HepG2 (cell line): ENCODE measurements around the gene SWI5. TPM values are rescaled to one million over a fixed set of nuclear protein-coding genes. Genes with fewer than 3 reads are reported as not detected.

ENCODE experiments used
- ATRX ChIP-seq: sonication (generic); formaldehyde crosslinking; IDR thresholded peaks from 2 replicates; pipeline ENCODE4 v1.4.0; 2020; ENCODE audit warnings: missing genetic modification reagents, borderline replicate concordance
- BCL6 ChIP-seq: IDR thresholded peaks from 2 replicates; pipeline ENCODE4 v1.6.1; 2016; ENCODE audit warnings: missing genetic modification reagents, missing compliant biosample characterization
- DNMT3B ChIP-seq: conservative IDR thresholded peaks from 2 replicates; pipeline ENCODE4 v1.6.1; 2016; ENCODE audit warnings: missing biosample characterization, control low read depth
- FOSL1 ChIP-seq: sonication (generic); formaldehyde crosslinking; IDR thresholded peaks from 2 replicates; pipeline ENCODE4 v1.9.0; 2021; ENCODE audit warnings: missing genetic modification reagents, borderline replicate concordance
- FOXO1 ChIP-seq: sonication (generic); formaldehyde crosslinking; IDR thresholded peaks from 2 replicates; pipeline ENCODE4 v1.4.0; 2020; ENCODE audit warnings: missing genetic modification reagents
- GATAD2A ChIP-seq: IDR thresholded peaks from 2 replicates; pipeline ENCODE4 v1.6.1; 2016
- KDM2A ChIP-seq: sonication (generic); formaldehyde crosslinking; IDR thresholded peaks from 2 replicates; pipeline ENCODE4 v1.4.0; 2020; ENCODE audit warnings: low read depth, missing genetic modification reagents, borderline replicate concordance
- KDM5B ChIP-seq: sonication (generic); formaldehyde crosslinking; IDR thresholded peaks from 2 replicates; pipeline ENCODE4 v1.4.0; 2020; ENCODE audit warnings: missing genetic modification reagents, mild to moderate bottlenecking, borderline replicate concordance
- MYPOP ChIP-seq: sonication (generic); formaldehyde crosslinking; IDR thresholded peaks from 2 replicates; pipeline ENCODE4 v1.8.1; 2023; ENCODE audit warnings: mild to moderate bottlenecking, moderate library complexity, missing genetic modification reagents
- NCOA1 ChIP-seq: sonication (generic); formaldehyde crosslinking; IDR thresholded peaks from 2 replicates; pipeline ENCODE4 v1.9.0; 2021; ENCODE audit warnings: missing genetic modification reagents
- NFIB ChIP-seq: sonication (generic); formaldehyde crosslinking; IDR thresholded peaks from 2 replicates; pipeline ENCODE4 v1.9.0; 2021; ENCODE audit warnings: missing genetic modification reagents, mild to moderate bottlenecking, borderline replicate concordance
- ZFAT ChIP-seq: sonication (generic); formaldehyde crosslinking; conservative IDR thresholded peaks from 2 replicates; pipeline ENCODE4 v1.8.1; 2023; ENCODE audit warnings: missing genetic modification reagents, inconsistent platforms
- ZMYM2 ChIP-seq: sonication (generic); formaldehyde crosslinking; IDR thresholded peaks from 2 replicates; pipeline ENCODE4 v1.8.0; 2022; ENCODE audit warnings: mild to moderate bottlenecking, missing genetic modification reagents
- ZNF20 ChIP-seq: sonication (generic); formaldehyde crosslinking; IDR thresholded peaks from 2 replicates; pipeline ENCODE4 v1.4.0; 2020; ENCODE audit warnings: mild to moderate bottlenecking, moderate library complexity, missing genetic modification reagents
- ZNF563 ChIP-seq: sonication (generic); formaldehyde crosslinking; IDR thresholded peaks from 2 replicates; pipeline ENCODE4 v1.8.0; 2022; ENCODE audit warnings: mild to moderate bottlenecking, moderate library complexity, missing genetic modification reagents
- ZNF7 ChIP-seq: IDR thresholded peaks from 2 replicates; pipeline ENCODE4 v1.6.1; 2016; ENCODE audit warnings: missing biosample characterization, missing genetic modification reagents
- ZNF768 ChIP-seq: sonication (generic); formaldehyde crosslinking; IDR thresholded peaks from 2 replicates; pipeline ENCODE4 v1.4.0; 2020; ENCODE audit warnings: missing genetic modification reagents
- polyA plus RNA-seq, 8 experiments: library from polyadenylated mRNA; depleted of rRNA in 3 of 8; stranded (reverse) in 7 of 8; unstranded in 1 of 8; fragments of >200 nt; fragmentation: Illumina TruSeq in 4 of 8; extraction: Trizol in 4 of 8; gene quantifications; 2 replicates each; pipeline versions ENCODE4 v1.2.1 to v1.2.3, GENCODE V29; 2011 to 2016; ENCODE audit warnings: low read depth in 4 of 8, missing spikeins in 1 of 8, mixed read lengths in 1 of 8; ENCODE audit not compliant: insufficient read depth in 1 of 8
- total RNA-seq, 5 experiments: library from RNA; depleted of rRNA; stranded (reverse); fragments of >200 nt; fragmentation: Illumina TruSeq; extraction: Trizol; gene quantifications; 2 replicates each; pipeline ENCODE4 v1.2.3, GENCODE V29; 2016; ENCODE audit warnings: low read depth in 1 of 5
- TF ChIP-seq, protein P1 (sequence below): sonication (generic); formaldehyde crosslinking; IDR thresholded peaks from 2 replicates; pipeline ENCODE4 v1.4.0; 2020; ENCODE audit warnings: missing genetic modification reagents, borderline replicate concordance
- TF ChIP-seq, protein P2 (sequence below): sonication (generic); formaldehyde crosslinking; IDR thresholded peaks from 2 replicates; pipeline ENCODE4 v1.8.1; 2023; ENCODE audit warnings: mild to moderate bottlenecking, inconsistent platforms, moderate library complexity, missing genetic modification reagents, borderline replicate concordance
- TF ChIP-seq, protein P3 (sequence below): sonication (generic); formaldehyde crosslinking; IDR thresholded peaks from 2 replicates; pipeline ENCODE4 v1.9.0; 2021; ENCODE audit warnings: missing genetic modification reagents, mild to moderate bottlenecking, borderline replicate concordance
- TF ChIP-seq, protein P4 (sequence below): sonication (generic); formaldehyde crosslinking; conservative IDR thresholded peaks from 2 replicates; pipeline ENCODE4 v1.5.0; 2020; ENCODE audit warnings: missing genetic modification reagents

Gene SWI5
- total and polyA plus RNA-seq, 2 of the 13 experiments (the other 11 are each of a cell fraction or from before 2014, with no cell fraction given), result 39.2 to 41.0 TPM

DNA sequence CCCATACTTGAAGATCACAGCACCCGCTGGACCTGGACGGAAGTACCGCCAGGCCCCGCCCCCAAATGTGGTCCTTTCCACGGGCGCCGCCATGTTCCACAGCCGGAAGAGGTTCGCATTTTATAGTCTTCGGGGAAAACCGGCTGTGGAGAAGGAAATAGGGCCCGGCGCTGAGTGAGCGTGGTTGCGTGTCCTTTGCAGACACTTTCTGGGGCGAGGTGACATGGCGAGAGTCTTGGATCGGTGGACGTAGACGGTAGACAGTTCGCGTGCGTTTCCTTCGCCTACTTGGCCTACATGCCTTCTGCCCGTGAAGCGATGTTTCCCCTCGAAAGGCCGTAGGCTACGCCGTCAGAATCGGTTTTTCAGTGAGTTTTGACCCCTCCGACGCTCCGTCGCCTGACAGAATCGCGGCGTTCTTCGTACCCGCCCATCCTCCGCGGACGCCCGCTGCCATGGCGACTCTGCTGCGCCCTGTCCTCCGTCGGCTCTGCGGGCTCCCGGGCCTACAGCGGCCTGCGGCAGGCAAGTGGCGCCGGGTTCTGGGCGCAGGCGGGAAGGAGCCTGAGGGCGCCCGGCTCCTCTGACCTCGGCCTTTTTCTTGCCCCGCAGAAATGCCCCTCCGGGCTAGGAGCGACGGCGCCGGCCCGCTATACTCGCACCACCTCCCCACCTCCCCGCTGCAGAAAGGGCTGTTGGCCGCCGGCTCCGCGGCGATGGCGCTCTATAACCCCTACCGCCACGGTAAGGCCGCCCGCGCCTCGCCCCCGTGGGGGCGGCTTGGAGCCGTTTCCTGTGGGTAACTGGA lies 46.5 kb downstream of the SWI5 start, which contains the start of the genes COQ4 and TRUB2 (continued):
- TF ChIP-seq, protein P1, sequence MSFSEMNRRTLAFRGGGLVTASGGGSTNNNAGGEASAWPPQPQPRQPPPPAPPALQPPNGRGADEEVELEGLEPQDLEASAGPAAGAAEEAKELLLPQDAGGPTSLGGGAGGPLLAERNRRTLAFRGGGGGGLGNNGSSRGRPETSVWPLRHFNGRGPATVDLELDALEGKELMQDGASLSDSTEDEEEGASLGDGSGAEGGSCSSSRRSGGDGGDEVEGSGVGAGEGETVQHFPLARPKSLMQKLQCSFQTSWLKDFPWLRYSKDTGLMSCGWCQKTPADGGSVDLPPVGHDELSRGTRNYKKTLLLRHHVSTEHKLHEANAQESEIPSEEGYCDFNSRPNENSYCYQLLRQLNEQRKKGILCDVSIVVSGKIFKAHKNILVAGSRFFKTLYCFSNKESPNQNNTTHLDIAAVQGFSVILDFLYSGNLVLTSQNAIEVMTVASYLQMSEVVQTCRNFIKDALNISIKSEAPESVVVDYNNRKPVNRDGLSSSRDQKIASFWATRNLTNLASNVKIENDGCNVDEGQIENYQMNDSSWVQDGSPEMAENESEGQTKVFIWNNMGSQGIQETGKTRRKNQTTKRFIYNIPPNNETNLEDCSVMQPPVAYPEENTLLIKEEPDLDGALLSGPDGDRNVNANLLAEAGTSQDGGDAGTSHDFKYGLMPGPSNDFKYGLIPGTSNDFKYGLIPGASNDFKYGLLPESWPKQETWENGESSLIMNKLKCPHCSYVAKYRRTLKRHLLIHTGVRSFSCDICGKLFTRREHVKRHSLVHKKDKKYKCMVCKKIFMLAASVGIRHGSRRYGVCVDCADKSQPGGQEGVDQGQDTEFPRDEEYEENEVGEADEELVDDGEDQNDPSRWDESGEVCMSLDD (CRISPR knock-in tag), result no peak
- TF ChIP-seq ZNF768 (CRISPR knock-in tag) (no peak; the same call in 1 of the 2 replicates), ZFAT (CRISPR knock-in tag) (no peak), DNMT3B (CRISPR knock-in tag) (peak; percentile 57; the same call in 1 of the 2 replicates), ZNF20 (CRISPR knock-in tag) (no peak), FOXO1 (no peak; the same call in 1 of the 2 replicates), NCOA1 (CRISPR knock-in tag) (peak; percentile 92; the same call in 1 of the 2 replicates), ZNF563 (CRISPR knock-in tag) (0 out of 2 replicates have a peak, but pooled peaks have one; percentile 28), BCL6 (CRISPR knock-in tag) (0 out of 2 replicates have a peak, but pooled peaks have one; percentile 1), ATRX (CRISPR knock-in tag) (no peak), NFIB (no peak), KDM5B (CRISPR knock-in tag) (peak; percentile 92), FOSL1 (CRISPR knock-in tag) (no peak), GATAD2A (peak; percentile 37; the same call in 1 of the 2 replicates), KDM2A (CRISPR knock-in tag) (peak; percentile 91; the same call in 1 of the 2 replicates), ZNF7 (CRISPR knock-in tag) (peak; percentile 33; the same call in 1 of the 2 replicates), MYPOP (CRISPR knock-in tag) (peak; percentile 82; the same call in 1 of the 2 replicates), ZMYM2 (CRISPR knock-in tag) (no peak)
- TF ChIP-seq, protein P2, sequence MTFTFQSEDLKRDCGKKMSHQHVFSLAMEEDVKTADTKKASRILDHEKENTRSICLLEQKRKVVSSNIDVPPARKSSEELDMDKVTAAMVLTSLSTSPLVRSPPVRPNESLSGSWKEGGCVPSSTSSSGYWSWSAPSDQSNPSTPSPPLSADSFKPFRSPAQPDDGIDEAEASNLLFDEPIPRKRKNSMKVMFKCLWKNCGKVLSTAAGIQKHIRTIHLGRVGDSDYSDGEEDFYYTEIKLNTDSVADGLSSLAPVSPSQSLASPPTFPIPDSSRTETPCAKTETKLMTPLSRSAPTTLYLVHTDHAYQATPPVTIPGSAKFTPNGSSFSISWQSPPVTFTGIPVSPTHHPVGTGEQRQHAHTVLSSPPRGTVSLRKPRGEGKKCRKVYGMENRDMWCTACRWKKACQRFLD (CRISPR knock-in tag), result peak; percentile 27; the same call in 1 of the 2 replicates
- TF ChIP-seq, protein P3, sequence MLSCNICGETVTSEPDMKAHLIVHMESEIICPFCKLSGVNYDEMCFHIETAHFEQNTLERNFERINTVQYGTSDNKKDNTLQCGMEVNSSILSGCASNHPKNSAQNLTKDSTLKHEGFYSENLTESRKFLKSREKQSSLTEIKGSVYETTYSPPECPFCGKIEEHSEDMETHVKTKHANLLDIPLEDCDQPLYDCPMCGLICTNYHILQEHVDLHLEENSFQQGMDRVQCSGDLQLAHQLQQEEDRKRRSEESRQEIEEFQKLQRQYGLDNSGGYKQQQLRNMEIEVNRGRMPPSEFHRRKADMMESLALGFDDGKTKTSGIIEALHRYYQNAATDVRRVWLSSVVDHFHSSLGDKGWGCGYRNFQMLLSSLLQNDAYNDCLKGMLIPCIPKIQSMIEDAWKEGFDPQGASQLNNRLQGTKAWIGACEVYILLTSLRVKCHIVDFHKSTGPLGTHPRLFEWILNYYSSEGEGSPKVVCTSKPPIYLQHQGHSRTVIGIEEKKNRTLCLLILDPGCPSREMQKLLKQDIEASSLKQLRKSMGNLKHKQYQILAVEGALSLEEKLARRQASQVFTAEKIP (CRISPR knock-in tag), result no peak
- TF ChIP-seq, protein P4, sequence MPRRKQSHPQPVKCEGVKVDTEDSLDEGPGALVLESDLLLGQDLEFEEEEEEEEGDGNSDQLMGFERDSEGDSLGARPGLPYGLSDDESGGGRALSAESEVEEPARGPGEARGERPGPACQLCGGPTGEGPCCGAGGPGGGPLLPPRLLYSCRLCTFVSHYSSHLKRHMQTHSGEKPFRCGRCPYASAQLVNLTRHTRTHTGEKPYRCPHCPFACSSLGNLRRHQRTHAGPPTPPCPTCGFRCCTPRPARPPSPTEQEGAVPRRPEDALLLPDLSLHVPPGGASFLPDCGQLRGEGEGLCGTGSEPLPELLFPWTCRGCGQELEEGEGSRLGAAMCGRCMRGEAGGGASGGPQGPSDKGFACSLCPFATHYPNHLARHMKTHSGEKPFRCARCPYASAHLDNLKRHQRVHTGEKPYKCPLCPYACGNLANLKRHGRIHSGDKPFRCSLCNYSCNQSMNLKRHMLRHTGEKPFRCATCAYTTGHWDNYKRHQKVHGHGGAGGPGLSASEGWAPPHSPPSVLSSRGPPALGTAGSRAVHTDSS, result 0 out of 2 replicates have a peak, but pooled peaks have one; percentile 15
